ENCODE results near the gene LRRC10B. TPM values are rescaled to one million over a fixed set of nuclear protein-coding genes. Genes with fewer than 3 reads are reported as not detected.

LRRC10B gene
- total RNA-seq, 4 donors from 2014 or later = 0.76 to 2.6 (median 1.9) TPM

DNA sequence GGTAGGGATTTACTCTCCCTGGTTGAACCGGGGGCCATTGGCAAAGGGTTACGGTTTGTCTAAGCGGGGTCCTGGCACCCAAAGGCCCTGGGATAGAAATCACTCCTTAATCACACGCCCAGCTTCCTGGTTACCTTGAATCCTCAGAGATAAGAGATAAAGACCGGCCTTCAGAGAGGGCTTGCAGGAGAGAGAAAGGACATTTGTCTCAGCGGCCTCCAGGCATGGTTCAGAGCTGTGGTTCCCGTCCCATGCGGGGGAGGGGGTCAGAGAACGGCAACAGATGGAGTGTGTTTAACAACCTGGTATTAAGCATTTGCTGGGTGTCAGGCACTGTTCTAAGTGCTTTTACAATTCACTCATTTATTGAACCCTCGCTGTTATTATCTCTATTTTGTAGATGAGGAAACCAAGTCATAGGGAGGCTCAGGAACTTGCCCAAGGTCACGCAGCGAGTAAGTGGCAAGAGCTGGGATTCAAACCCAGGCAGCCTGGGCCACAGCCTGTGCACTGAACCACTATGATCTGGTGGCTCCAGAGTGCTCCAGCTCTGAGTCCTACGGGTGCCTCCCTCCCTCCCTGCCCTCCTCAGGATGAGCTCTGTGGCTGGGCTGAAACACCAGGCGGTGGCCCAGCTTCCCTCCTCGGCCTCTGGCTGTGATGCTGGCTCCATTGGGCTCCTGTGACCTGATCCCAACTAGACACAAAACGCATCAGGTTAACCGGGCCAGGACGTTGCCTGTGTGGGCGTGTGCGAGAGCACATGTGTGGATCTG is 18.6 kb downstream of the LRRC10B start:
- DNase-seq (ENCODE audit: low spot score in 2 of 2) = no peak
- 74 to 77% methylated on average over 18 to 20 of the region's 20 CpGs for WGBS, 2 donors
- TF ChIP-seq, protein P1, sequence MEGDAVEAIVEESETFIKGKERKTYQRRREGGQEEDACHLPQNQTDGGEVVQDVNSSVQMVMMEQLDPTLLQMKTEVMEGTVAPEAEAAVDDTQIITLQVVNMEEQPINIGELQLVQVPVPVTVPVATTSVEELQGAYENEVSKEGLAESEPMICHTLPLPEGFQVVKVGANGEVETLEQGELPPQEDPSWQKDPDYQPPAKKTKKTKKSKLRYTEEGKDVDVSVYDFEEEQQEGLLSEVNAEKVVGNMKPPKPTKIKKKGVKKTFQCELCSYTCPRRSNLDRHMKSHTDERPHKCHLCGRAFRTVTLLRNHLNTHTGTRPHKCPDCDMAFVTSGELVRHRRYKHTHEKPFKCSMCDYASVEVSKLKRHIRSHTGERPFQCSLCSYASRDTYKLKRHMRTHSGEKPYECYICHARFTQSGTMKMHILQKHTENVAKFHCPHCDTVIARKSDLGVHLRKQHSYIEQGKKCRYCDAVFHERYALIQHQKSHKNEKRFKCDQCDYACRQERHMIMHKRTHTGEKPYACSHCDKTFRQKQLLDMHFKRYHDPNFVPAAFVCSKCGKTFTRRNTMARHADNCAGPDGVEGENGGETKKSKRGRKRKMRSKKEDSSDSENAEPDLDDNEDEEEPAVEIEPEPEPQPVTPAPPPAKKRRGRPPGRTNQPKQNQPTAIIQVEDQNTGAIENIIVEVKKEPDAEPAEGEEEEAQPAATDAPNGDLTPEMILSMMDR (IDR thresholded peaks at IDR 0.05) = no peak
- TF ChIP-seq POLR2A (IDR thresholded peaks at IDR 0.05) = no peak
- no peak overlapping the region for H3K4me3 ChIP-seq (ENCODE audit: low read depth, poor library complexity, severe bottlenecking)
- intact Hi-C loops (cut with DNase I; ENCODE audit: low total_unique reads) = no loop called here

DNA sequence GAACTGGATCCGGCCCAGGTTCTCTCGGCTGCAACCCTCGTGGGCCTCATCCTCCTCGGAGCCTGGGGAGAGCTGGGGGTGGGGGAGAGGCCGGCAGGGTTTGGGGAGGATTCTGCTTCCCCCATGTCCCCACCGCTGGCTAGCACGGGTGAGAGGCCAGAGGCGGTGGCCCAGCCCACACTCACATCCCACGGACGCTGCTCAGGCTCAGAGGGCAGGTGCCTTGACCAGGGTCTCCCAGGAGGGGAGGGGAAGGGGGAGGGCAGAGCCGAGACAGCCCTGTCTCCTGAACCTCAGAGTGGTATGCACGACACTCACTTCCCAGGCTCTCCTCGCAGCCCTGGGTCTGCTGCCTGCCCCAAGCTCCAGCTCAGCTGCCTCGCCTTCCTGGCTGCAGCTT is 19.6 kb downstream of the LRRC10B start:
- TF ChIP-seq POLR2A (IDR thresholded peaks at IDR 0.05) = no peak
- TF ChIP-seq, protein P1 (IDR thresholded peaks at IDR 0.05) = no peak
- 55 to 67% methylated on average over 13 to 14 of the region's 14 CpGs for WGBS, 2 donors
- intact Hi-C loops (cut with DNase I; ENCODE audit: low total_unique reads) = no loop called here
- no peak overlapping the region for H3K4me3 ChIP-seq (ENCODE audit: low read depth, poor library complexity, severe bottlenecking)
- no peak for DNase-seq (ENCODE audit: low spot score in 2 of 2)

DNA sequence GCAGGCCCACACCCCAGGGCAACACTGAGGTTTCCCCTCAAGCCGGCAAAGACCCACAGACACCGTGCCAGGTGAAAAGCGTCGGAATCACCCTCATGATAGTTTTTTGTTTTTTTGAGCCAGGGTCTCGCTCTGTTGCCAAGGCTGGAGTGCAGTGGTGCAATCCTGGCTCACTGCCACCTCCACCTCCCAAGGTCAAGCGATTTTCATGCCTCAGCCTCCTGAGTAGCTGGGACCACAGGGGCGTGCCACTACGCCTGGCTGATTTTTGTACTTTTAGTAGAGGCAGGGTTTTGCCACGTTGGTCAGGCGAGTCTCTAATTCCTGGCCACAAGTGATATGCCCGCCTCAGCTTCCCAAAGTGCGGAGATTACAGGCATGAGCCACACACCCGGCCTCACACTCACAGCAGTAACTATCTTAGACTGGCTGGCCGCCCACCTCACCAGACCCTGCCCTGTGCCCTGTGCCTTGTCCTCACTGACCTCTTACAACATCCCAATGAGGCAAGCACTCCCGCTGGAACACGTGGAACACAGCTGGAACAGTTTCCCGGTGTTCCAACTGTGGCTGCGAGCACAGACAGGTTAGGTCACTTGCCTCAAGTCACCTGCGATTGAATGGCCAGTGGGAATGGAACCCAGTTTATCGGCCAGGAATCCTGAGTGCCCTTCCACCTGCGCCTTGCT is 21.1 kb downstream of the LRRC10B start:
- H3K4me3 ChIP-seq (ENCODE audit: low read depth, poor library complexity, severe bottlenecking) = no peak overlapping the region
- intact Hi-C loops (cut with DNase I; ENCODE audit: low total_unique reads) = no loop called here
- no peak for TF ChIP-seq POLR2A (IDR thresholded peaks at IDR 0.05)
- TF ChIP-seq, protein P1 (IDR thresholded peaks at IDR 0.05) = no peak
- WGBS, 2 donors = 64 to 71% methylated on average over 18 to 21 of the region's 21 CpGs
- DNase-seq (ENCODE audit: low spot score in 2 of 2) = peak in 1 of 2 donors; percentile 25

DNA sequence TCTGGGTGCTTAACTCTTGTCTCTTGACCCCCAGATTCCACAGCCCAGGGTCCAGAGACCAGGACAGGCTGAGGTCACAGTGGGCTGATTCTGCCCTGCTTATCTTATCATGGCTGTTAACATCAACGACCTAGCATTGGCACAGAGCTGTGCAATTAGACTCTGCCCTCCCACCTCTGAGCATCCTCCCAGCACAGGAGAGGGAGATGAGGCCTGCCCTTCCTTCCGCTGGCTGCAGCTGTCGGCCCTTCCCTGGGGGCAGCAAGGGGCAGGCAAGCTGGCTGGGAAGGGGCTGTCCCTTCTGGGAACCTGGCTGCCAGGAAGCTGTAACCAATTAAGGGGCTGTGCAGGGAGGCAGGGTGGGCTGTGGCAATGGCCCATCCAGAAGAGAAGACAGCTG is 22.5 kb downstream of the LRRC10B start:
- no peak overlapping the region for H3K4me3 ChIP-seq (ENCODE audit: low read depth, poor library complexity, severe bottlenecking)
- intact Hi-C loops (cut with DNase I; ENCODE audit: low total_unique reads) = no loop called here
- 49 to 62% methylated on average over 3 of the region's 3 CpGs for whole genome bisulfite sequencing, 2 donors
- TF ChIP-seq, protein P1 (IDR thresholded peaks at IDR 0.05) = no peak
- TF ChIP-seq POLR2A (IDR thresholded peaks at IDR 0.05) = no peak
- DNase-seq (ENCODE audit: low spot score in 2 of 2) = no peak

DNA sequence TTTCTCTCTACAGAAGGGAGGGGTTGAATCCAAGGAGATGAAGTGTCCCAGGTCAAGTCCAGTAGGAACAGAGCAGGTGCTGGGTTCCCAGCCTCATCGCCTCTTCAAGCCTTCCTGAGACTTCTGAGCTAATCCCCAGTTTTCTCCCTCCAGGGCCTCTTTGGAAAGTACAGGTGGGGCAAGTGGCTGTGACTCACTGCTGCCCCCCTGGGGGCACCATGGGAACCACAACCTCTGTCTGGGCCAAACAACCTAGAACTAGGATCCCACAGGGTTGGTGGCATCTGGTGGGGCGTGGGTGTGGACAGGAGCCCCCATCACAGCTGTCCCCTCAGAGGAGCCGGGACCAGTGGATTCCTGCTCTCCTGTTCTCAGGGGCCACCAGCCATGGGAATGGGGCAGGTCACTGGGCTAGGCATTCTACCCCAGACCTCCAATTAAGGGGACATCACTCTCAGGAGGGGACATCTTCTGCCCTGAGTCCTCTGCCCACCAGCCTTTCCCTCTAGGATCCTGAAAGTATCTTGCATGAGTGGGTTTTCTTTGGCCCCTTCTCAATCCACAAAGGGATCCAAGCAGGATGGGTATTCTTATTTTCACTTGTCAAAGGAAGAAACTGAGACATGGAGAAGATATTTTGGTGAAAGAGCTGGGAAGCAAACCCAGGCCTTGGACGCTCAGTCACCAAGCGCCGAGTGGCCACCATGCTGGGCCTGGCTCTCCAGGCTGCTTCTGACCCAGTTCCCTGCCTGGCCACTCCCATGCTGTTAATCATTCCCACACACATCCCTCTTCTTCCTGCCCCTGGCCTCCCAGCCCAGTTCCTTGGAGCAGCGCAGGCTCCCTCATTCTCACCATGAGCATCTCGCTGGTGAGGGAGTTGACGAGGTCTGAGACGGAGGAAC is 23.8 kb downstream of the LRRC10B start:
- H3K4me3 ChIP-seq (ENCODE audit: low read depth, poor library complexity, severe bottlenecking) = no peak overlapping the region
- intact Hi-C loops (cut with DNase I; ENCODE audit: low total_unique reads) = no loop called here
- TF ChIP-seq POLR2A (IDR thresholded peaks at IDR 0.05) = no peak
- TF ChIP-seq, protein P1 (IDR thresholded peaks at IDR 0.05) = no peak

More for the DNA sequence above, 23.8 kb downstream of the LRRC10B start:
- 64 to 68% methylated on average over 9 to 10 of the region's 10 CpGs for WGBS, 2 donors
- no peak for DNase-seq (ENCODE audit: low spot score in 2 of 2)

Measured in lower leg skin (tissue), 4 donors.